HEK293 (cell line): ENCODE results near the gene TGIF1.

Experiments
- CTCF ChIP-seq: fragments of 450-650 bp; formaldehyde crosslinking; IDR thresholded peaks from 2 replicates; pipeline ENCODE4 v1.5.1; 2016; ENCODE audit warnings: missing biosample characterization, missing genetic modification characterization
- GLIS1 ChIP-seq: fragments of 450-650 bp; formaldehyde crosslinking; IDR thresholded peaks from 2 replicates; pipeline ENCODE4 v1.5.1; 2016; ENCODE audit warnings: missing biosample characterization, missing genetic modification characterization
- INSM2 ChIP-seq: fragments of 450-650 bp; formaldehyde crosslinking; IDR thresholded peaks from 2 replicates; pipeline ENCODE4 v1.5.1; 2016; ENCODE audit warnings: missing biosample characterization, missing genetic modification characterization
- ZBTB10 ChIP-seq: fragments of 450-650 bp; formaldehyde crosslinking; IDR thresholded peaks from 2 replicates; pipeline ENCODE4 v1.5.1; 2016; ENCODE audit warnings: missing biosample characterization, missing genetic modification characterization
- ZIC2 ChIP-seq: fragments of 450-650 bp; formaldehyde crosslinking; IDR thresholded peaks from 2 replicates; pipeline ENCODE4 v1.5.1; 2016; ENCODE audit warnings: missing biosample characterization, missing genetic modification characterization

- TF ChIP-seq ZBTB10 (no peak), GLIS1 (tag by site-specific recombination) (no peak), CTCF (tag by site-specific recombination) (no peak), INSM2 (tag by site-specific recombination) (no peak), ZIC2 (no peak)
These were observed 15.3 kb upstream of the TGIF1 start for GRCh38 chr18:3434685-3435084.
